ENCODE results near the gene DMXL1.

The DMXL1 gene

GRCh38 chr5:119274030-119274766, 203.3 kb downstream of the DMXL1 start:
- Histone ChIP-seq H2AFZ (ENCODE audit: low read length) (no peak overlapping the region), H3F3A (ENCODE audit: insufficient read depth, low read length) (peaks cover 20% of the 10 kb centered on the region), H3K27ac (ENCODE audit: low read depth, low read length, poor library complexity, severe bottlenecking) (peak overlapping the region; percentile 99), H3K9me3 (ENCODE audit: low read length) (no peaks in the 10 kb centered on the region), H3K36me3 (ENCODE audit: insufficient read depth, low read length) (peaks cover 4% of the 10 kb centered on the region; the same call in 1 of the 2 replicates), H3K9ac (ENCODE audit: low read length) (peak overlapping the region; percentile 99), H3K79me2 (ENCODE audit: insufficient read depth, low read length) (peaks cover 58% of the 10 kb centered on the region), H3K4me1 (ENCODE audit: insufficient read depth, low read length, severe bottlenecking) (peaks cover 98% of the 10 kb centered on the region), H3K4me2 (ENCODE audit: low read length) (peak overlapping the region; percentile 93), H3K27me3 (ENCODE audit: insufficient read depth, low read length) (no peaks in the 10 kb centered on the region), H3K4me3 (ENCODE audit: low read depth, low read length, poor library complexity, severe bottlenecking) (peak overlapping the region; percentile 99), H3K9me2 (ENCODE audit: low read depth, low read length) (no peaks in the 10 kb centered on the region), H4K20me1 (ENCODE audit: insufficient read depth, low read length) (no peaks in the 10 kb centered on the region)
- no peak for TF ChIP-seq EZH2 (IDR thresholded peaks at IDR 0.05; ENCODE audit: borderline replicate concordance, low read length)
- TF ChIP-seq, protein P1, sequence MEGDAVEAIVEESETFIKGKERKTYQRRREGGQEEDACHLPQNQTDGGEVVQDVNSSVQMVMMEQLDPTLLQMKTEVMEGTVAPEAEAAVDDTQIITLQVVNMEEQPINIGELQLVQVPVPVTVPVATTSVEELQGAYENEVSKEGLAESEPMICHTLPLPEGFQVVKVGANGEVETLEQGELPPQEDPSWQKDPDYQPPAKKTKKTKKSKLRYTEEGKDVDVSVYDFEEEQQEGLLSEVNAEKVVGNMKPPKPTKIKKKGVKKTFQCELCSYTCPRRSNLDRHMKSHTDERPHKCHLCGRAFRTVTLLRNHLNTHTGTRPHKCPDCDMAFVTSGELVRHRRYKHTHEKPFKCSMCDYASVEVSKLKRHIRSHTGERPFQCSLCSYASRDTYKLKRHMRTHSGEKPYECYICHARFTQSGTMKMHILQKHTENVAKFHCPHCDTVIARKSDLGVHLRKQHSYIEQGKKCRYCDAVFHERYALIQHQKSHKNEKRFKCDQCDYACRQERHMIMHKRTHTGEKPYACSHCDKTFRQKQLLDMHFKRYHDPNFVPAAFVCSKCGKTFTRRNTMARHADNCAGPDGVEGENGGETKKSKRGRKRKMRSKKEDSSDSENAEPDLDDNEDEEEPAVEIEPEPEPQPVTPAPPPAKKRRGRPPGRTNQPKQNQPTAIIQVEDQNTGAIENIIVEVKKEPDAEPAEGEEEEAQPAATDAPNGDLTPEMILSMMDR (IDR thresholded peaks at IDR 0.05; ENCODE audit: low read length), result no peak

DNA sequence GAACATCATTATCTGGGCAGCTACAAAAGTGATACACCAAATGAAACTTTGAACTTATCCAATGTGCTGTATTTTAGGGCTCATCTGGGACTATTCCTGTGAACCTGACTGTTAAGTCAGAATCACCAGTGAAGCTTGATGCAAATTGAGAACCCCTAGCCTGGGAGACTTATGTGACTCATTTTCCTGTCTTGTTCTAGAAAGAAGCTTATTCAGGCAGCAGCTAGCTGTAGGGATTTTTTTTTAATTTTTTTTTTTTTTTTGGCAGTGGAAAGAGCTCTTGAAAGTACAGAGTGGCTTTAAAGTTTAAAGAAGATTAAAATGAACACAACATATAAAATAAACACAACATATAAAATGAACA, 203.9 kb downstream of the DMXL1 start:
- peaks cover 4% of the 10 kb centered on the region; the same call in 1 of the 2 replicates for H3K36me3 ChIP-seq (ENCODE audit: insufficient read depth, low read length)
- peak overlapping the region; percentile 99 for H3K27ac ChIP-seq (ENCODE audit: low read depth, low read length, poor library complexity, severe bottlenecking)
- H3K9ac ChIP-seq (ENCODE audit: low read length), result peak overlapping the region; percentile 99
- H3K27me3 ChIP-seq (ENCODE audit: insufficient read depth, low read length), result no peaks in the 10 kb centered on the region
- H3K4me2 ChIP-seq (ENCODE audit: low read length), result peak overlapping the region; percentile 93
- H3K79me2 ChIP-seq (ENCODE audit: insufficient read depth, low read length), result peaks cover 58% of the 10 kb centered on the region
- peaks cover 20% of the 10 kb centered on the region for H3F3A ChIP-seq (ENCODE audit: insufficient read depth, low read length)
- H3K4me3 ChIP-seq (ENCODE audit: low read depth, low read length, poor library complexity, severe bottlenecking), result peak overlapping the region; percentile 99
- no peaks in the 10 kb centered on the region for H3K9me3 ChIP-seq (ENCODE audit: low read length)
- no peaks in the 10 kb centered on the region for H3K9me2 ChIP-seq (ENCODE audit: low read depth, low read length)
- TF ChIP-seq, protein P1 (IDR thresholded peaks at IDR 0.05; ENCODE audit: low read length), result no peak
- TF ChIP-seq EZH2 (IDR thresholded peaks at IDR 0.05; ENCODE audit: borderline replicate concordance, low read length), result no peak
- no peaks in the 10 kb centered on the region for H4K20me1 ChIP-seq (ENCODE audit: insufficient read depth, low read length)
- peaks cover 100% of the 10 kb centered on the region for H3K4me1 ChIP-seq (ENCODE audit: insufficient read depth, low read length, severe bottlenecking)
- no peak overlapping the region for H2AFZ ChIP-seq (ENCODE audit: low read length)

DNA sequence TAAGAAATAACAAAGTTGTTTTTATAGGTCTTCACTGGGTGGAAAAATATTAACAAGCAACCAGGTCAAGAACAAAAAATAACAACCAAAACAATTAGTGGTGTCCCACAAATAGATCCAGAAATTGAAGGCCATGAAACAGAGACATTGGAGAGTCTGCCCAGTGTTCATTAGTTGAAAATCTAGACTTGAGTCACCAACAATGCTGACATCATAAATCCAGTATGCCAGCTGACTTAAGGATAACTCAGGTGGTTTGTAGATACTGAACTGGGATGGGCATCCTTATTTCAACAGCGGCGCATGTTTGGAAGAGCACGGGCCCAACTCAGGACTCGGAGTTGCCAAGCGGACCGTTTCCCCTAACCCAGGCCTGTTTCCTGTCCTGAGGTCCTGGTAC, 204.3 kb downstream of the DMXL1 start:
- peak overlapping the region; percentile 99 for H3K9ac ChIP-seq (ENCODE audit: low read length)
- H3K79me2 ChIP-seq (ENCODE audit: insufficient read depth, low read length), result peaks cover 58% of the 10 kb centered on the region
- H2AFZ ChIP-seq (ENCODE audit: low read length), result no peak overlapping the region
- TF ChIP-seq, protein P1 (IDR thresholded peaks at IDR 0.05; ENCODE audit: low read length), result no peak
- no peak for TF ChIP-seq EZH2 (IDR thresholded peaks at IDR 0.05; ENCODE audit: borderline replicate concordance, low read length)
- H3K27ac ChIP-seq (ENCODE audit: low read depth, low read length, poor library complexity, severe bottlenecking), result peak overlapping the region; percentile 99
- peak overlapping the region; percentile 93 for H3K4me2 ChIP-seq (ENCODE audit: low read length)
- H3K4me1 ChIP-seq (ENCODE audit: insufficient read depth, low read length, severe bottlenecking), result peaks cover 100% of the 10 kb centered on the region
- peak overlapping the region; percentile 99 for H3K4me3 ChIP-seq (ENCODE audit: low read depth, low read length, poor library complexity, severe bottlenecking)
- H3K27me3 ChIP-seq (ENCODE audit: insufficient read depth, low read length), result no peaks in the 10 kb centered on the region
- no peaks in the 10 kb centered on the region for H4K20me1 ChIP-seq (ENCODE audit: insufficient read depth, low read length)
- H3K9me2 ChIP-seq (ENCODE audit: low read depth, low read length), result no peaks in the 10 kb centered on the region
- H3K9me3 ChIP-seq (ENCODE audit: low read length), result no peaks in the 10 kb centered on the region
- peaks cover 20% of the 10 kb centered on the region for H3F3A ChIP-seq (ENCODE audit: insufficient read depth, low read length)
- peaks cover 4% of the 10 kb centered on the region; the same call in 1 of the 2 replicates for H3K36me3 ChIP-seq (ENCODE audit: insufficient read depth, low read length)
